CD4-positive, alpha-beta T cell treated with Interleukin-12 subunit alpha and Interleukin-12 subunit beta, for 1 hour (primary cell): ENCODE measurements around the gene ADCYAP1R1.

Experiments
- DNase-seq: peaks from one replicate; pipeline ENCODE4 v3.0.0-alpha.2; 2020

ADCYAP1R1 gene

GRCh38 chr7:31051598-31052486, at the start of gene ADCYAP1R1:
Gene ADCYAP1R1 (plus strand): TSS chr7:31052308. CDS start chr7:31063265, 10,957 bp downstream.
- no peak for DNase-seq

- DNase-seq, result no peak
Measured at GRCh38 chr7:31003097-31003496, 49.0 kb upstream of the ADCYAP1R1 start.

DNA sequence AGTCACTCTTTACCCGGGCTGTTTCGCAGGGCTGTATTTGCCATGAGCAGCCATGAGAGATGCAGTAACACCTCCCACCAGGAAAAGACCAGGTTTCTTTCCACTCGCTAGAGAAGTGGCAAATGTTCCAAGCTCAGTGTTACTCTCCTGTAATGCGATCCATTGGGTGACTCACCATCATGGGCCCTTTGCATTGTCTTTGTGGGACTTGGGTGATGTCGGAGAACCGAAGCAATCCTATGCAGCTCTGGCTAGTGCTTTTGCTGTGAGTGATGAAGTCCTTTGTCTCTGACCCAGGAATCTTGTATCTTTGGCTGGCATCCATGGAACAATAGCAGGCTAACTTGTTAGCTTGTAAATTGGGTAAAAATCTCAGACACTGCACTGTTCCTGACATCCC, 48.4 kb upstream of the ADCYAP1R1 start:
- DNase-seq, result no peak

DNA sequence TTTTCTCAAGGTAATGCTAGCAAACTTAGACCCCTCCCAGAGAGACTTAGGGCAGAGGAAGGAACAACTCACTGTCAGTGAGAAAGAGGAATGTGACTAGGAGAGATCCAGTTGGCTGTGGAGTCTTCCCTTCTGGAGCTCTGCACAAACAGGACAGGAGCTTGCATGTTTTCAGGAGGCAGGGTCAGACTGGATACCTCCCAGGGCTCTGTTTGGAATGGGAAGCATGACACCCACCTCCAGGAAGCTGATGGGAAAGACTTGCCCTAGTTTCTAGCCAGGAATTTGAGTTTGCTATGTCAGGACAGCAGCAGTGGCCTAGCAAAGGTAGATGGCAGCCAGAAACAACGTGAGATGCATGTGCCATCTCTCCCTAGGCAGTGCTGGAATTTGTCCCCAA, 47.7 kb upstream of the ADCYAP1R1 start:
- DNase-seq, result no peak

DNA sequence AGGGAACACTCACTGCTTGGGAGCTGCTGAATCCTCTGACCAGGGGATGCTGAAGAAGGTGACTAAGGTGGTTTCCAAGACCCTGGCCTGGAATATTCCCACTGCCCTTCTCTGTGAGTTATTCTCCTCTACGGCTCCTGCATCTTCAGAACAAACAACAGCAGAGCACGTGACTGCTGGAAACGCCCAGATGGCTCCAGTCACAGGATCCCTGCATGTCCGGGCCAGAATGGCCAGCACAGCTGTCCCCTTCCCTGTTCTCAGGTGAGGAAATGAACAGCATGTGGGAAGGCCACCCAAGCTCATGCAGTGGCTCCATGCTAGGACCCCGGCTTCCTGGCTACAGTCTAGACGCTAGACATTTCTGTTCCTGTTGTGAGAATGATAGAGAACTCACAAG, 45.3 kb upstream of the ADCYAP1R1 start:
- no peak for DNase-seq

- DNase-seq, result no peak
Measured at GRCh38 chr7:31007634-31008033, 44.5 kb upstream of the ADCYAP1R1 start.

DNA sequence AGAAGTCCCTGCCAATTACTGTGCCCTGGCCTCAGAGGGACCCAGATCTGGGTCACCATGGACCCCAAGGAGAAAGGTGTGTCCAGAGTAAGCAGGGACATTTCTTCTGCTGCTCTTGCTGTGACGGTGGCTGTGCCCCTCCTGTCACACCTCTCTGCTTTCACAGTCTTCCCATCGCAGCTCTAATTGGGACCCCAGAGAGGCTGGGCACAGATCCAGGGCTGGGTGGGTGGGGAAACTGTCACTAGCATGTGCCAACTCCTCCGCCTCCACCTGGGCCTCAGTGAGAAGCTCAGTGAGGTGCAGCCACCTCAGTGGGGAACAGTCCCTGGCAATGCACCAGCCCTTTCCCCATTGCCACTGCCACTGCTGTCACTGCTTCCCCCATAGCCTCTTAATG, 37.3 kb upstream of the ADCYAP1R1 start:
- DNase-seq, result no peak

DNA sequence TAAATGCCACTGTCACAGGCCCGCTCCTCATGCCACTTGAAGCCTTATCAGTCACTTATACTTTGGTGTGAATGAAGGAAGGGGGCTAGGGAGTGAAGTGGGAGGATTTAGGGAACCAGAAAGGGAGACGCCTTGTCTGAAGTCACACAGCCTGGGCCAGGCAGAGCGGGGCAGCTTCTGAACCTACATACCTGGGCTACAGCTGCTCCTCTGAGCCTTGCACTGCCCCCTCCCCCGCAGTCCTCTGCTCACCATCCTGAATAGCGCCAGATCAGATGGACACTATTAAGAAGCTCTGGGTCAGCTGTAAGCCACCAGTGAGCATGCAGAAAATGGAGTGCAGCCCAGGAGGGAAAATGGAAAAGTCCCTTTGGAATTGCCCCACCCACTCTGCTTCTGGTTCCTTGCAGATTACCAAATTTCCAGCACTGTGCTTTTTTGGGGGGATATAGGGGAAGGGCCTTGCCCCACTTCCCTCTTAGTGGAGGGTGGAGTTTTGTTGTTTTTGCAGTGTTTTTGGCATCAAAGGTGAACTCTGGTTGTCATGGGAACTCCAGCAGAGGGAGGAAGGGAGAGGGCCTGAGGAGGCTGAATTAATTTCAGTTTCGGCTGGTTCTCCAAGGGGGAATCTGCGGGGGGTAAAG, 35.0 kb upstream of the ADCYAP1R1 start:
- peak; percentile 13 for DNase-seq

DNA sequence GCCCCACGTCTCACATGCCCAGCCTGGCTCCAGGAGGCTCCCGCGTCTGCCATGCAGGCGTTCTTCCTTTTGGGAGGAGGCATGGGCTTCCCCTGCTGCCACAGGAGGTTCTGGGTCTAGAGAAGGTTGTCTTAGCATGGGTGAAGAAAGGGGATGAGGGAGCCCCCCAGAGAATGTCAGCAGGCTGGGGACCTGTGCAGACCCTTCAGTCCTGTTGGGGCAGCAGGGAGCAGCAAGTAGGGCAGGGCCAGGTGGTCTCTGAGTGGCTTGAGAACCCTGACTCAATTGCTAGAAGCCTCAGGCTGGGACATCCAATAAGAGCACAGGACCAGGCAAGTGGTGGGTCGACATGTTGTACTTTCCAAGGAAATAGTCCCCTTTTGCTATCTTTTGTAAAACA, 34.4 kb upstream of the ADCYAP1R1 start:
- DNase-seq, result no peak

- no peak for DNase-seq
Measured at GRCh38 chr7:31019509-31019908, 32.6 kb upstream of the ADCYAP1R1 start.

- no peak for DNase-seq
Measured at GRCh38 chr7:31020161-31020560, 31.9 kb upstream of the ADCYAP1R1 start.

DNA sequence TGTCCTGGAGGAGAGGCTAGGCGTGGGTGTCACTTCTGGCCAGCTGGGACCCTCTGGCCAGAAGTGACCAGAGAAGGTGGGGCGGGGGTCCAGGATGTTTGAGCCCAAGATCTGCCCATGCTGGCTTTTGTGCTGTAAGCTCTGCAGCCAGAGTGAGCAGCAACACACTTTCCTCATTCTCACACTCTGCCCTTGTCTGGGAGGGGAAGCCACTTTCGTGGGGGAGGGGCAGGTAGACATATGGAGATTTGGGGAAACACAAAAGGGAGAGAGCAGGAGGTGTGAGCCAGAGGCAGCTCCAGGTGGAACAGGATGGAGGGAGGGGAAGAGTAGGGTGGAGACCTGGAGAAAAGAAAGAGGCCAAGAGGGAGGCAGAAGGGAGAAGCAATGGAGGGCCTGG, 31.5 kb upstream of the ADCYAP1R1 start:
- no peak for DNase-seq

DNA sequence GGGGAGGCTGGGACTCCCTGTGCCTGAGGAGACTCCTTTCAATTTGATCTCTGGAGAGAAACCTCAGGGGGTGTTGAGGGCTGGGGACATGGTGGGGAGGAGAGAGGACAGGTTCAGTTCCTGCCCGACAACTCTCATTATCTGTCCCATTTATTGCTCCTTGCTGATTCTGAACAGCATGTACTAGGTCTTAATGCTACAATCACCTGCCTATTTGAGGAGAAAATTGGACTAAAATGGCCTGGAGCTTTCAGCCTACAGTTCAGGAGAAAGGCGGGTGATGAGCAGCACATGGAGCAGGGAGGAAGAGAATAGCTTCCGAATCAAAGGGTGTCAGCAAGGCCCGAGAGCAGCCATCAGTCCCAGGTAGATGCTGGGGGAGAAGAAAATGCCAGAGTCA, 30.0 kb upstream of the ADCYAP1R1 start:
- no peak for DNase-seq

DNA sequence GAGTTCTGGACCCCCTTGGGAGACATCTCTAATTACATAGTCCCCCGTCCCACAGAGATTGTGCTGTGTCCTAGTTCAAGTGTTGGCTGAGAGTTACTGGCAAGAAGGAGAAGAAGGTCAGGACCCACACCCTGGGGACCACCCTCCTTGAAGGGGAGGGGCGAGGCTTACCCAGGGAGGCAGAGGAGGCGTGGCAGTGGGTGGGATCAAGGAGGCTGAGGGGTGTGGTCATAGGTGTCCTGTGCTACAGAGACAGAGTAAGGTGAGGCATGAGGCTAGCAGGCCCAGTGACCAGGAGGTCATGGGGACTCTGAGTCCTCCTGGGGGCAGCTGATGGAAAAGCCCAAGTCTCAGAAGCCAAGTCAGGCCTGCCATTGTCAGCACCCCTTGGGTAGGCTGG, 29.4 kb upstream of the ADCYAP1R1 start:
- DNase-seq, result no peak

- DNase-seq, result peak; percentile 21
Measured at GRCh38 chr7:31023877-31024276, 28.2 kb upstream of the ADCYAP1R1 start.

DNA sequence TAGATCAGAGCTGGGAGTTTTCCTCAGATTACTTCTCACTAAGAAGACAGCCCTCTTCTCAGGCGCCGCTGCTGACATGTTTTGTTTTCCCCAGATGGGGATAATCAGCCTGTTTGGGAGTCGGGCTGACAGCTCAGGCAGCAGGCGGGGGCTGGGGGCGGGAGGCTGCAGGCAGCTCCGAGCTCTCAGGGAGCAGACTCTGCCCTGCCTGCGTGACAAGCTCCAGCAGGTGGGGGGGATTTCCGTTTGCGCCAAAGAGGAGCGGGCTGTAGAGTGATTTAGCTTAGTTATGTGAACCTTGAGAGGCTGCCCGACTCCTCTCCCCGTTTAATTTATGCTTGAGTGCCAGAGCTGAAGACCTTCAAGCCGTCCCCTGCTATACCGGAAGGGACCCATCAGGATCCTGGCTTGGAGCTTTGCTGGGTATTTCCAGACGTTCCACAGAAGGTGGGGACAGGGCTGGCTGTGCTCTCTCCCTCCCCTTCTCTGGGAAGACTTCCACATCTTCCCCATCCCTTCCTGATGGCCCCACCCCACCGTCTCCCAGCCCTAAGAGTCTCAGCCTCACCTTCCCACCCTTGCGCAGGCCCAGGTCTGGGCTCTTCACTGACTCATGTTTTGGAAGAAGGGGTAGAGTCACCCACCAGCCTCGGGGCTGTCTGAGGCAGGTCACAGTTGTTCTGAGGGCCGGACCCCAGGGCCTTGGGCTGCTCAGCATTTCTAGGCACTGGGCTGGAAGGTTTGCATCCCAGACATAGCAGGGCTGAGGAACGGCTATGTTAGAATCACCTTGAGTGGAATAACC, 24.7 kb upstream of the ADCYAP1R1 start:
- DNase-seq, result no peak

GRCh38 chr7:31028006-31028405, 24.1 kb upstream of the ADCYAP1R1 start:
- no peak for DNase-seq

GRCh38 chr7:31028417-31028992, 23.6 kb upstream of the ADCYAP1R1 start:
- DNase-seq, result no peak

DNA sequence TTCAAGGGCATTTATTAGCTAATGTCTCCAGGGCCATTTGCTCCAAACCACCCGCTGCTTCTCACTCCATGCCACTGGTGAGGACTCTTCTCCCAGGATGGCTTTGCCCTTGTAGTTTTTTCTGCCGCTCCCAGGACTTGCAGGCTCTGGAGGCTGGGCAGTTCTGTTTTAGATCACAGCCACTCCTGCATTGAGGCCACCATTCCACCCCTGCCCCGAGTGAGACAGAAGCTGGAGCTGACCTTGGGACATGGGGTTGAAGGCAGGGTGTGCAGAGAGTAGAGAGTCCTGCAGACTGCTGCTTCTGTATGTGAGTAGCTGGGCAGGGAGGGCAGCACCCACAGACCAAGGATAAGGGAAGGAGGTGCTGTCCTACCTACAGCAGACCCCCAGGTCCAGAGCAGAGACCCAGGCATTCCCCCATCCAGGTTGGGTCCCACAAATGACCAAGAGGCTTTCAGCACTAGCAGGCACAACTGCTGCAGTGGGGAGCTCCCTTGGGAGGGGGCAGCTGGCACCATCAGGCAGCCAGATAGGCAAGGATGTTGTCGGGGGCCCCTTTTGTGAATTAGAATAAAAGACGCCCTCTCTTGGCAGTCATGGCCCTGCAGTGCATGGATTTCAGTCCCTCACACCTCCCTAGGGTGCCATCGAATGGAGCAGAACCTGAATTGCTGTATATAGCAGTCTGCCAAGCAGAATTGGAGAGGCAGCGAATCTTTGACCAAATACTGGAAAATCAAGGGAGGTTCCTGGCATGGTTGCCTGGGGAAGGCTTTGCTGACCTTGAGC, 22.7 kb upstream of the ADCYAP1R1 start:
- no peak for DNase-seq

DNA sequence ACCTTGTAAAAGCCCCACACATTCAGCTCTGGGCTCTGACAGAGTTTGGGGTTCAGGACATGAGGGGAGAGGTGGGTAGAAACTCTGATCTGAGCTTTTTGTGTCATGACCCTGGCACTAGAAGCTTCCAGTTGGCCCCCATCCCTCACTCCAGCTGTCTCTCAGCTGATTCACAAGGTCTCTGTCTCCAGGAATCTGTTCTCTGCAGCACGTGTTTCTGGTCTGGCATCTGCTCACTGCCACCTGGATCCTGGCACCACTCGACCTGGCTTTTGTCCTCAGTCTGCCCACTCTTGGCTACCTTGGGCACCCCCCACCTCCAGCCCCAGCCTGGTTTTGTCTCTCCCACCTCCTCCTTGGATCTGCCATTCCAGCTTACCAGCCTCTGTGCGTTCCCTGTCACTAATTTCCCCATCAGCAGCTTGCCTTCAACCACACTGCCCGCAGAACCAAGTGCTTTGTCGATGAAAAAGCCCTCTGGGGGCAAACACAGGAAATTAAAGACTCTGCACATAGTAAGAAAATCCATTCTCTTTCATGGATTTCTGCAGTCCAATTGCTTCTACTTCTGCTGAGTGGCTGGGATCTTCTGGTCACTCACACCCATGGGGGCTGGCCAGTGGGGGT, 18.3 kb upstream of the ADCYAP1R1 start:
- no peak for DNase-seq

DNA sequence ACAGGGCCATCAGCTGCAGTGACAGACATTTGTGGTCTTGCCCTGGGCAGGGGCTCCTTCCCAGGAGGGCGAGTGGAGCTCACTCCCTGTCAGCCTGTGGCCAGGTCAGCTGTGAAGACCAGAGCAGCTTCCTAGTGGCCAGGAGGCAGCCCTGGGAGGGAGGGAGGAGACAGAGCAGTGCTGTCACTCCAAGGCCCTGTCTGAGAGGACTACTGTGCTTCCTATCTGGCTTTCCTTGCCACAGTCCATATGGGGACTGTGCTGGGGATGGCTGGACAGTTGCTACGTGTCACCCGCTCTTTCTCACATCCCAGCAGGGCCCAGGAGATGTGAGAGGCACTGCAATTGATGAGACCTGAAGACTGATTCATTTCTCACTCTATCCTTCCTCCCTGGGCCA, 15.2 kb upstream of the ADCYAP1R1 start:
- no peak for DNase-seq

GRCh38 chr7:31043051-31043471, 9.0 kb upstream of the ADCYAP1R1 start:
- DNase-seq, result no peak
